Inferior parietal cortex (tissue), 1 donor: ENCODE data around the gene ZBTB12.

Experiments used
- DNase-seq: peaks from one replicate; pipeline ENCODE4 v3.0.0-alpha.2; 2016; ENCODE audit errors: extremely low spot score

Gene ZBTB12

GRCh38 chr6:31850765-31851484, 51.0 kb downstream of the ZBTB12 start:
- no peak for DNase-seq
